Kidney (tissue), 14 donors: ENCODE data around the gene MTCL1. TPM values are rescaled to one million over a fixed set of nuclear protein-coding genes. Genes with fewer than 3 reads are reported as not detected.

Source experiments
- DNase-seq, 5 donors: peaks; one replicate each; pipeline ENCODE4 v3.0.0-alpha.2; 2013 to 2020
- FAIRE-seq: peaks from 2 replicates; lab custom pipeline; 2012; peaks lifted over from hg19 to GRCh38; lab: Jason Lieb, UNC
- H3K27ac ChIP-seq, 2 donors: one replicate each; pipeline ENCODE4 v1.7.0; 2013; ENCODE audit warnings: low read depth in 2 of 2, low read length in 2 of 2, inconsistent platforms in 1 of 2
- H3K27me3 ChIP-seq: one replicate; pipeline ENCODE4 v1.7.1; 2013; ENCODE audit warnings: low read length, inconsistent platforms; ENCODE audit not compliant: control insufficient read depth, insufficient read depth
- H3K36me3 ChIP-seq, 3 donors: one replicate each; pipeline versions ENCODE4 v1.7.0 to v1.7.1; 2013; ENCODE audit warnings: low read length in 3 of 3, control low read depth in 1 of 3, inconsistent platforms in 1 of 3; ENCODE audit not compliant: insufficient read depth in 3 of 3, control insufficient read depth in 2 of 3
- H3K4me1 ChIP-seq, 3 donors: one replicate each; pipeline versions ENCODE4 v1.7.0 to v1.7.1; 2013; ENCODE audit warnings: low read length in 3 of 3, inconsistent platforms in 1 of 3, low read depth in 1 of 3; ENCODE audit not compliant: control insufficient read depth in 2 of 3, insufficient read depth in 2 of 3
- H3K4me3 ChIP-seq, 3 donors: one replicate each; pipeline versions ENCODE4 v1.7.0 to v1.8.1; 2013; ENCODE audit warnings: low read length in 3 of 3, control low read depth in 1 of 3, inconsistent platforms in 1 of 3
- H3K9ac ChIP-seq, 3 donors: one replicate each; pipeline versions ENCODE4 v1.7.0 to v1.7.1; 2013; ENCODE audit warnings: low read length in 3 of 3, control low read depth in 1 of 3, inconsistent platforms in 1 of 3
- H3K9me3 ChIP-seq, 3 donors: one replicate each; pipeline versions ENCODE4 v1.7.0 to v1.7.1; 2013; ENCODE audit warnings: low read length in 3 of 3, control low read depth in 1 of 3, inconsistent platforms in 1 of 3; ENCODE audit not compliant: control insufficient read depth in 2 of 3, insufficient read depth in 1 of 3
- CTCF ChIP-seq: IDR thresholded peaks from 3 replicates; pipeline ENCODE4 v1.5.1; 2012; ENCODE audit warnings: mild to moderate bottlenecking, moderate library complexity, borderline replicate concordance; ENCODE audit not compliant: insufficient read depth; ENCODE audit errors: extremely low read depth
- intact Hi-C: fragments of 100-400 bp; cut with DNase I; formaldehyde crosslinking; loops from one replicate; pipeline ENCODE4 v1.11.1; 2022
- polyA plus RNA-seq: library from polyadenylated mRNA; stranded (reverse); fragments of 350-450 nt; fragmentation: Illumina TruSeq; extraction: RNeasy Lipid Tissue Mini Kit (QIAGEN cat#74804); gene quantifications from one replicate; pipeline ENCODE4 v1.2.3, GENCODE V29; 2014; ENCODE audit warnings: low read depth, low replicate concordance; ENCODE audit not compliant: insufficient read depth
- total RNA-seq: library from RNA; stranded (reverse); fragmentation: NEBNext Ultra II Directional; extraction: Animal tissue kit (Norgen Biotek cat#: 25700); gene quantifications from one replicate; pipeline ENCODE4 v1.2.1, GENCODE V29; 2021
- donor health status: control.
- donor health status: control.
- donor health status: control.
- donor health status: control.
- donor health status: control.
- donor health status: DM: yes; HTN: yes; CAD: no.
- donor health status: Normal renal cell carcinoma (clear cell type).

The MTCL1 gene
- total and polyA plus RNA-seq, 2 donors from 2014 or later: 2.5 to 15.3 TPM

- Histone ChIP-seq H3K4me1 (peaks cover 0 to 2% (median 0%) of the 10 kb centered on the region in 3 donors), H3K9me3 (no peaks in the 10 kb centered on the region), H3K36me3 (no peaks in the 10 kb centered on the region), H3K27ac (no peak overlapping the region), H3K4me3 (no peak overlapping the region), H3K9ac (no peak overlapping the region), H3K27me3 (no peaks in the 10 kb centered on the region)
- no peak for FAIRE-seq
- TF ChIP-seq CTCF: no peak
- DNase-seq: no peak
- intact Hi-C loops: no loop called here
These were observed 45.6 kb downstream of the MTCL1 start for GRCh38 chr18:8750954-8751415.

- Histone ChIP-seq H3K27me3 (no peaks in the 10 kb centered on the region), H3K9ac (no peak overlapping the region), H3K27ac (no peak overlapping the region), H3K4me1 (peaks cover 0 to 2% (median 0%) of the 10 kb centered on the region in 3 donors), H3K4me3 (no peak overlapping the region), H3K36me3 (no peaks in the 10 kb centered on the region), H3K9me3 (no peaks in the 10 kb centered on the region)
- DNase-seq (no peak), FAIRE-seq (no peak)
- no peak for TF ChIP-seq CTCF
- intact Hi-C loops: no loop called here
These were observed 46.3 kb downstream of the MTCL1 start for GRCh38 chr18:8751692-8752091.

GRCh38 chr18:8752329-8752728, 47.0 kb downstream of the MTCL1 start:
- no peak for DNase-seq
- Histone ChIP-seq H3K36me3 (no peaks in the 10 kb centered on the region), H3K27ac (no peak overlapping the region), H3K9ac (no peak overlapping the region), H3K4me3 (no peak overlapping the region), H3K27me3 (no peaks in the 10 kb centered on the region), H3K9me3 (no peaks in the 10 kb centered on the region), H3K4me1 (peaks cover 0 to 2% (median 0%) of the 10 kb centered on the region in 3 donors)
- no peak for FAIRE-seq
- intact Hi-C loops: no loop called here
- no peak for TF ChIP-seq CTCF
